Osteoblast (primary cell): ENCODE results near the gene C1QL4. TPM values are rescaled to one million over a fixed set of nuclear protein-coding genes. Genes with fewer than 3 reads are reported as not detected.

Experiments
- DNase-seq: peaks from one replicate; pipeline ENCODE4 v3.0.0; 2011; ENCODE audit warnings: low spot score, mixed read lengths; ENCODE audit not compliant: insufficient read length; ENCODE audit errors: missing footprints
- H2AFZ ChIP-seq: 2 replicates; pipeline ENCODE4 v1.6.0; 2011; ENCODE audit warnings: mild to moderate bottlenecking, low read length
- H3K27ac ChIP-seq: 2 replicates; pipeline ENCODE4 v1.5.1; 2011; ENCODE audit warnings: mild to moderate bottlenecking, low read depth, low read length, moderate library complexity
- H3K27me3 ChIP-seq: 2 replicates; pipeline ENCODE4 v1.6.0; 2012; ENCODE audit warnings: mild to moderate bottlenecking, control low read depth, inconsistent platforms, low read length, moderate library complexity; ENCODE audit not compliant: insufficient read depth
- H3K36me3 ChIP-seq: 2 replicates; pipeline ENCODE4 v1.5.1; 2011; ENCODE audit warnings: mild to moderate bottlenecking, low read length, control low read depth, moderate library complexity; ENCODE audit not compliant: insufficient read depth
- H3K4me1 ChIP-seq: 2 replicates; pipeline ENCODE4 v1.5.1; 2011; ENCODE audit warnings: mild to moderate bottlenecking, low read length, control low read depth, moderate library complexity; ENCODE audit not compliant: insufficient read depth
- H3K4me2 ChIP-seq: 2 replicates; pipeline ENCODE4 v1.6.0; 2011; ENCODE audit warnings: mild to moderate bottlenecking, low read length; ENCODE audit not compliant: insufficient read depth
- H3K4me3 ChIP-seq: fragments of 200-600 bp; sonication (generic); 3 replicates; pipeline ENCODE4 v1.5.1; 2012; ENCODE audit warnings: mild to moderate bottlenecking, low read length, inconsistent platforms; ENCODE audit not compliant: insufficient read depth
- H3K79me2 ChIP-seq: 2 replicates; pipeline ENCODE4 v1.6.0; 2012; ENCODE audit warnings: mild to moderate bottlenecking, low read length, control low read depth, inconsistent platforms; ENCODE audit not compliant: insufficient read depth
- H3K9me3 ChIP-seq: 2 replicates; pipeline ENCODE4 v1.5.1; 2011; ENCODE audit warnings: low read depth, low read length, control low read depth
- H4K20me1 ChIP-seq: 2 replicates; pipeline ENCODE4 v1.6.0; 2012; ENCODE audit warnings: mild to moderate bottlenecking, low read length, control low read depth; ENCODE audit not compliant: insufficient read depth
- CTCF ChIP-seq: IDR thresholded peaks from 2 replicates; pipeline ENCODE4 v1.5.1; 2011; ENCODE audit warnings: mild to moderate bottlenecking, low read depth, low read length, moderate library complexity; ENCODE audit errors: extremely low read depth
- total RNA-seq: library from RNA; depleted of rRNA; stranded (reverse); fragments of >200 nt; gene quantifications from 2 replicates; pipeline ENCODE4 v1.2.3, GENCODE V29; 2012

C1QL4 gene
- total RNA-seq, 1 donor = 0.36 TPM

GRCh38 chr12:49366652-49367380, 29.8 kb upstream of the C1QL4 start:
- H3K9me3 ChIP-seq = no peaks in the 10 kb centered on the region
- peaks cover 24% of the 10 kb centered on the region for H4K20me1 ChIP-seq
- peak overlapping the region; percentile 96 for H3K4me2 ChIP-seq
- H3K79me2 ChIP-seq = peaks cover 48% of the 10 kb centered on the region
- H2AFZ ChIP-seq = peak overlapping the region; percentile 99
- peak; percentile 98 for DNase-seq
- H3K27ac ChIP-seq = peak overlapping the region; percentile 72
- no peaks in the 10 kb centered on the region for H3K27me3 ChIP-seq
- no peaks in the 10 kb centered on the region for H3K36me3 ChIP-seq
- TF ChIP-seq CTCF = peak; percentile 20
- peaks cover 33% of the 10 kb centered on the region for H3K4me1 ChIP-seq
- H3K4me3 ChIP-seq = peak overlapping the region; percentile 97

DNA sequence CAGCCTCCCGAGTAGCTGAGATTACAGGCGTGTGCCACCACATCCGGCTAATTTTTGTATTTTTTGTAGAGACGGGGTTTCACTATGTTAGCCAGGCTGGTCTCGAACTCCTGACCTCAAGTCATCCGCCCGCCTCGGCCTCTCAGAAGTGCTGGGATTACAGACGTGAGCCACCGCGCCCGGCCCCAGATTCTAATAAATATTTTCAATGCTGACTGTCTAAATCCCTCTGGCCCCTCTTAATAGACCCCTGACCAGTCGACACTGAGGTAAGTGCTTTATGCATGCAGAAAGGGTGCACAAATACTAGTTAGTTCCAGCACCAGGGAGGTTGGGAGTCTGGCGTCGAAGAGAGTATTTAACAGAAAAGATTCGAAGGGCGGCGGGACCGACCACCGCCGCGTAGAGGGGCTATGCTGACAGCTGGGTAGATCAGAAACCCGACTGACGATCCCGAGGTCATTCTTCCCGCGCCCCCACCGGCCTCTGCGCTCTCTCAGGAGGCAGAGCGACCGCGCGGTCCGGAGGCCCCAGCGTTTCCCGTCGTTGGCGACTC, 29.2 kb upstream of the C1QL4 start:
- Histone ChIP-seq H3K79me2 (peaks cover 42% of the 10 kb centered on the region), H2AFZ (peak overlapping the region; percentile 99), H3K36me3 (no peaks in the 10 kb centered on the region), H3K4me3 (peak overlapping the region; percentile 97), H4K20me1 (peaks cover 19% of the 10 kb centered on the region), H3K9me3 (no peaks in the 10 kb centered on the region), H3K27me3 (no peaks in the 10 kb centered on the region), H3K4me2 (peak overlapping the region; percentile 96), H3K4me1 (peaks cover 33% of the 10 kb centered on the region), H3K27ac (peak overlapping the region; percentile 72)
- TF ChIP-seq CTCF = no peak
- DNase-seq = no peak

GRCh38 chr12:49365542-49365941, 28.6 kb upstream of the C1QL4 start:
- TF ChIP-seq CTCF = no peak
- DNase-seq = peak; percentile 72
- peaks cover 33% of the 10 kb centered on the region for H3K4me1 ChIP-seq
- peak overlapping the region; percentile 72 for H3K27ac ChIP-seq
- no peak overlapping the region for H3K4me3 ChIP-seq
- no peaks in the 10 kb centered on the region for H3K9me3 ChIP-seq
- no peaks in the 10 kb centered on the region for H3K36me3 ChIP-seq
- H3K4me2 ChIP-seq = peak overlapping the region; percentile 96
- peaks cover 35% of the 10 kb centered on the region for H3K79me2 ChIP-seq
- no peaks in the 10 kb centered on the region for H3K27me3 ChIP-seq
- H4K20me1 ChIP-seq = peaks cover 18% of the 10 kb centered on the region
- no peak overlapping the region for H2AFZ ChIP-seq

GRCh38 chr12:49364989-49365388, 28.0 kb upstream of the C1QL4 start:
- peaks cover 33% of the 10 kb centered on the region for H3K4me1 ChIP-seq
- peaks cover 16% of the 10 kb centered on the region for H4K20me1 ChIP-seq
- no peaks in the 10 kb centered on the region for H3K36me3 ChIP-seq
- DNase-seq = peak; percentile 91
- no peaks in the 10 kb centered on the region for H3K27me3 ChIP-seq
- no peak for TF ChIP-seq CTCF
- no peak overlapping the region for H2AFZ ChIP-seq
- peak overlapping the region; percentile 72 for H3K27ac ChIP-seq
- H3K4me2 ChIP-seq = peak overlapping the region; percentile 96
- H3K4me3 ChIP-seq = no peak overlapping the region
- H3K9me3 ChIP-seq = no peaks in the 10 kb centered on the region
- peaks cover 30% of the 10 kb centered on the region for H3K79me2 ChIP-seq
